GM19023 (cell line): ENCODE measurements around the gene SYMPK.

Experiments used
- ATAC-seq: cut with Tn5 transposase; IDR thresholded peaks from one replicate; pipeline ENCODE4 v1.9.1; 2021; ENCODE audit warnings: mild to moderate bottlenecking, moderate library complexity; ENCODE audit not compliant: unreplicated experiment

SYMPK gene

GRCh38 chr19:45768655-45768983 is 94.3 kb downstream of the SYMPK start:
- no peak for ATAC-seq

- no peak for ATAC-seq
Observed at GRCh38 chr19:45767881-45768654, 94.9 kb downstream of the SYMPK start.

GRCh38 chr19:45767410-45767880 is 95.5 kb downstream of the SYMPK start:
- ATAC-seq: no peak

GRCh38 chr19:45766869-45767346 is 96.0 kb downstream of the SYMPK start:
- ATAC-seq: no peak

GRCh38 chr19:45766296-45766868 is 96.6 kb downstream of the SYMPK start:
- no peak for ATAC-seq

GRCh38 chr19:45765702-45766295 is 97.1 kb downstream of the SYMPK start:
- no peak for ATAC-seq
